GM23338 (cell line): ENCODE results near the gene CCDC38. TPM values are rescaled to one million over a fixed set of nuclear protein-coding genes. Genes with fewer than 3 reads are reported as not detected.

Source experiments
- ATAC-seq: fragments of 200-7000 bp; cut with Tn5 transposase; 3 replicates; pipeline ENCODE4 v1.9.1; 2020
- DNase-seq: peaks from one replicate; pipeline ENCODE4 v3.0.0-alpha.2; 2015; ENCODE audit warnings: low spot score
- H2AFZ ChIP-seq: fragments of 200-600 bp; sonication (generic); 2 replicates; pipeline ENCODE4 v1.8.0; 2016; ENCODE audit warnings: antibody characterized with exemption, mild to moderate bottlenecking, moderate library complexity
- H3F3A ChIP-seq: fragments of 200-600 bp; sonication (generic); replicated peaks from 2 replicates; pipeline ENCODE4 v1.8.0; 2017; ENCODE audit warnings: antibody characterized with exemption, mixed run types, low read depth
- H3K27ac ChIP-seq: fragments of 200-600 bp; sonication (generic); 2 replicates; pipeline ENCODE4 v1.6.1; 2016; ENCODE audit warnings: low read depth
- H3K27me3 ChIP-seq: fragments of 200-600 bp; sonication (generic); 2 replicates; pipeline ENCODE4 v1.8.0; 2016; ENCODE audit warnings: mild to moderate bottlenecking, mixed run types, moderate library complexity; ENCODE audit not compliant: insufficient read depth
- H3K36me3 ChIP-seq: fragments of 200-600 bp; sonication (generic); 2 replicates; pipeline ENCODE4 v1.8.0; 2016; ENCODE audit warnings: mild to moderate bottlenecking; ENCODE audit not compliant: insufficient read depth
- H3K4me1 ChIP-seq: fragments of 200-600 bp; sonication (generic); 2 replicates; pipeline ENCODE4 v1.8.0; 2016; ENCODE audit warnings: mild to moderate bottlenecking, moderate library complexity; ENCODE audit not compliant: insufficient read depth
- H3K4me2 ChIP-seq: fragments of 200-600 bp; sonication (generic); 2 replicates; pipeline ENCODE4 v1.7.1; 2017; ENCODE audit warnings: mixed run types
- H3K4me3 ChIP-seq: fragments of 200-600 bp; sonication (generic); 2 replicates; pipeline ENCODE4 v1.6.1; 2016; ENCODE audit warnings: mixed run types
- H3K79me2 ChIP-seq: fragments of 200-600 bp; sonication (generic); replicated peaks from 2 replicates; pipeline ENCODE4 v1.8.0; 2017; ENCODE audit warnings: mild to moderate bottlenecking; ENCODE audit not compliant: insufficient read depth
- H3K9me2 ChIP-seq: fragments of 200-600 bp; sonication (generic); 2 replicates; pipeline ENCODE4 v1.8.0; 2017; ENCODE audit not compliant: insufficient read depth
- H4K20me1 ChIP-seq: fragments of 200-600 bp; sonication (generic); replicated peaks from 2 replicates; pipeline ENCODE4 v1.8.0; 2017; ENCODE audit warnings: mild to moderate bottlenecking; ENCODE audit not compliant: insufficient read depth
- H3K27ac Mint-ChIP-seq: 2 replicates; pipeline ENCODE4 v1.8.0; 2020; ENCODE audit warnings: inconsistent platforms, mild to moderate bottlenecking, moderate library complexity, mixed read lengths
- H3K27me3 Mint-ChIP-seq: 3 replicates; pipeline ENCODE4 v1.8.0; 2022; ENCODE audit warnings: low read depth, mild to moderate bottlenecking, moderate library complexity, mixed read lengths, inconsistent platforms; ENCODE audit not compliant: insufficient read depth, poor library complexity
- H3K36me3 Mint-ChIP-seq: 3 replicates; pipeline ENCODE4 v1.8.0; 2021; ENCODE audit warnings: low read depth, mild to moderate bottlenecking, inconsistent platforms, moderate library complexity, mixed read lengths
- H3K4me1 Mint-ChIP-seq: 3 replicates; pipeline ENCODE4 v1.8.0; 2020; ENCODE audit warnings: mild to moderate bottlenecking, inconsistent platforms, mixed read lengths
- H3K4me3 Mint-ChIP-seq: 3 replicates; pipeline ENCODE4 v1.8.0; 2021; ENCODE audit warnings: moderate library complexity, mild to moderate bottlenecking, inconsistent platforms, mixed read lengths
- H3K9me3 Mint-ChIP-seq: 3 replicates; pipeline ENCODE4 v1.8.0; 2020; ENCODE audit warnings: moderate library complexity, mild to moderate bottlenecking, inconsistent platforms, mixed read lengths
- EZH2phosphoT487 ChIP-seq: fragments of 200-600 bp; sonication (generic); IDR thresholded peaks from one replicate; pipeline ENCODE4 v1.8.1; 2018; ENCODE audit warnings: antibody characterized with exemption; ENCODE audit not compliant: unreplicated experiment
- JUNB ChIP-seq: IDR thresholded peaks from one replicate; pipeline ENCODE4 v1.6.1; 2016; ENCODE audit warnings: antibody characterized with exemption; ENCODE audit not compliant: unreplicated experiment
- ZNF331 ChIP-seq: fragments of 250-450 bp; sonication (Bioruptor Pico); IDR thresholded peaks from 2 replicates; pipeline ENCODE4 v1.5.0; 2020; ENCODE audit warnings: low read depth, mild to moderate bottlenecking, moderate library complexity
- polyA plus RNA-seq: library from polyadenylated mRNA; unstranded; fragments of >200 nt; fragmentation: Nextera tagmentation; extraction: Ambion mirVana; gene quantifications from 2 replicates; pipeline ENCODE4 v1.2.1, GENCODE V29; 2016
- total RNA-seq: library from RNA; depleted of rRNA; stranded (reverse); fragments of >200 nt; shearing (Covaris generic); gene quantifications from 2 replicates; pipeline ENCODE4 v1.2.3, GENCODE V29; 2014
- TF ChIP-seq, protein P1 (sequence below): fragments of 250-450 bp; sonication (Bioruptor Pico); IDR thresholded peaks from 2 replicates; pipeline ENCODE4 v1.5.0; 2020; ENCODE audit warnings: mild to moderate bottlenecking, moderate library complexity
- TF ChIP-seq, protein P2 (sequence below): IDR thresholded peaks from one replicate; pipeline ENCODE4 v1.6.1; 2018; ENCODE audit warnings: antibody characterized with exemption; ENCODE audit not compliant: unreplicated experiment
- TF ChIP-seq, protein P3 (sequence below), 2 experiments: fragments of 200-600 bp in 1 of 2; sonication (generic) in 1 of 2; conservative IDR thresholded peaks; 2 replicates each; pipeline versions ENCODE4 v1.5.1 to v1.6.1; 2016 to 2017; ENCODE audit warnings: antibody characterized with exemption in 2 of 2, low read depth in 2 of 2, mild to moderate bottlenecking in 2 of 2, moderate library complexity in 1 of 2

Gene CCDC38
- total and polyA plus RNA-seq, 2 experiments from 2014 or later = not detected

DNA sequence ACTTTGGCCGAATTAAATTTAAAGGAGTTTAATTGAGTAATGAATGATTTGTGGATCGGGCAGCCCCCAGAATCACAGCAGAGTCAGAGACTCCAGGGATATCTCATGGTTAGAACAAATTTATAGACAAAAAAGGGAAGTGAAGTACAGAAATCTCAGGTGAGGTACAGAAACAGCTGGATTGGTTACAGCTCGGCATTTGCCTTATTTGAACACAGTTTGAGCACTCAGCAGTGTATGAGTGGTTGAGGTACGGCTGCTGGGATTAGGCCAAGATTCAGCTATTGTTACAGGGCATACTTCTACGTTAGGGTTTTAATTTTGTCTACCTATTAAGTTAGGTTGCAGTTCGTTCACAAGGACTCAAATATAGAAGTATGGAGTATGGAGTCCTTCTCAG, 23.3 kb downstream of the CCDC38 start:
- TF ChIP-seq JUNB = no peak
- TF ChIP-seq, protein P1, sequence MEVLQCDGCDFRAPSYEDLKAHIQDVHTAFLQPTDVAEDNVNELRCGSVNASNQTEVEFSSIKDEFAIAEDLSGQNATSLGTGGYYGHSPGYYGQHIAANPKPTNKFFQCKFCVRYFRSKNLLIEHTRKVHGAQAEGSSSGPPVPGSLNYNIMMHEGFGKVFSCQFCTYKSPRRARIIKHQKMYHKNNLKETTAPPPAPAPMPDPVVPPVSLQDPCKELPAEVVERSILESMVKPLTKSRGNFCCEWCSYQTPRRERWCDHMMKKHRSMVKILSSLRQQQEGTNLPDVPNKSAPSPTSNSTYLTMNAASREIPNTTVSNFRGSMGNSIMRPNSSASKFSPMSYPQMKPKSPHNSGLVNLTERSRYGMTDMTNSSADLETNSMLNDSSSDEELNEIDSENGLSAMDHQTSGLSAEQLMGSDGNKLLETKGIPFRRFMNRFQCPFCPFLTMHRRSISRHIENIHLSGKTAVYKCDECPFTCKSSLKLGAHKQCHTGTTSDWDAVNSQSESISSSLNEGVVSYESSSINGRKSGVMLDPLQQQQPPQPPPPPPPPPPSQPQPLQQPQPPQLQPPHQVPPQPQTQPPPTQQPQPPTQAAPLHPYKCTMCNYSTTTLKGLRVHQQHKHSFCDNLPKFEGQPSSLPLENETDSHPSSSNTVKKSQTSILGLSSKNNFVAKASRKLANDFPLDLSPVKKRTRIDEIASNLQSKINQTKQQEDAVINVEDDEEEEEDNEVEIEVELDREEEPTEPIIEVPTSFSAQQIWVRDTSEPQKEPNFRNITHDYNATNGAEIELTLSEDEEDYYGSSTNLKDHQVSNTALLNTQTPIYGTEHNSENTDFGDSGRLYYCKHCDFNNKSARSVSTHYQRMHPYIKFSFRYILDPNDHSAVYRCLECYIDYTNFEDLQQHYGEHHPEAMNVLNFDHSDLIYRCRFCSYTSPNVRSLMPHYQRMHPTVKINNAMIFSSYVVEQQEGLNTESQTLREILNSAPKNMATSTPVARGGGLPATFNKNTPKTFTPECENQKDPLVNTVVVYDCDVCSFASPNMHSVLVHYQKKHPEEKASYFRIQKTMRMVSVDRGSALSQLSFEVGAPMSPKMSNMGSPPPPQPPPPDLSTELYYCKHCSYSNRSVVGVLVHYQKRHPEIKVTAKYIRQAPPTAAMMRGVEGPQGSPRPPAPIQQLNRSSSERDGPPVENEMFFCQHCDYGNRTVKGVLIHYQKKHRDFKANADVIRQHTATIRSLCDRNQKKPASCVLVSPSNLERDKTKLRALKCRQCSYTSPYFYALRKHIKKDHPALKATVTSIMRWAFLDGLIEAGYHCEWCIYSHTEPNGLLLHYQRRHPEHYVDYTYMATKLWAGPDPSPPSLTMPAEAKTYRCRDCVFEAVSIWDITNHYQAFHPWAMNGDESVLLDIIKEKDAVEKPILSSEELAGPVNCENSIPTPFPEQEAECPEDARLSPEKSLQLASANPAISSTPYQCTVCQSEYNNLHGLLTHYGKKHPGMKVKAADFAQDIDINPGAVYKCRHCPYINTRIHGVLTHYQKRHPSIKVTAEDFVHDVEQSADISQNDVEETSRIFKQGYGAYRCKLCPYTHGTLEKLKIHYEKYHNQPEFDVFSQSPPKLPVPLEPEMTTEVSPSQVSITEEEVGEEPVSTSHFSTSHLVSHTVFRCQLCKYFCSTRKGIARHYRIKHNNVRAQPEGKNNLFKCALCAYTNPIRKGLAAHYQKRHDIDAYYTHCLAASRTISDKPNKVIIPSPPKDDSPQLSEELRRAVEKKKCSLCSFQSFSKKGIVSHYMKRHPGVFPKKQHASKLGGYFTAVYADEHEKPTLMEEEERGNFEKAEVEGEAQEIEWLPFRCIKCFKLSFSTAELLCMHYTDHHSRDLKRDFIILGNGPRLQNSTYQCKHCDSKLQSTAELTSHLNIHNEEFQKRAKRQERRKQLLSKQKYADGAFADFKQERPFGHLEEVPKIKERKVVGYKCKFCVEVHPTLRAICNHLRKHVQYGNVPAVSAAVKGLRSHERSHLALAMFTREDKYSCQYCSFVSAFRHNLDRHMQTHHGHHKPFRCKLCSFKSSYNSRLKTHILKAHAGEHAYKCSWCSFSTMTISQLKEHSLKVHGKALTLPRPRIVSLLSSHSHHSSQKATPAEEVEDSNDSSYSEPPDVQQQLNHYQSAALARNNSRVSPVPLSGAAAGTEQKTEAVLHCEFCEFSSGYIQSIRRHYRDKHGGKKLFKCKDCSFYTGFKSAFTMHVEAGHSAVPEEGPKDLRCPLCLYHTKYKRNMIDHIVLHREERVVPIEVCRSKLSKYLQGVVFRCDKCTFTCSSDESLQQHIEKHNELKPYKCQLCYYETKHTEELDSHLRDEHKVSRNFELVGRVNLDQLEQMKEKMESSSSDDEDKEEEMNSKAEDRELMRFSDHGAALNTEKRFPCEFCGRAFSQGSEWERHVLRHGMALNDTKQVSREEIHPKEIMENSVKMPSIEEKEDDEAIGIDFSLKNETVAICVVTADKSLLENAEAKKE (CRISPR knock-in tag) = no peak
- no peak for TF ChIP-seq ZNF331 (CRISPR knock-in tag)
- TF ChIP-seq EZH2phosphoT487 = no peak
- TF ChIP-seq, protein P2, sequence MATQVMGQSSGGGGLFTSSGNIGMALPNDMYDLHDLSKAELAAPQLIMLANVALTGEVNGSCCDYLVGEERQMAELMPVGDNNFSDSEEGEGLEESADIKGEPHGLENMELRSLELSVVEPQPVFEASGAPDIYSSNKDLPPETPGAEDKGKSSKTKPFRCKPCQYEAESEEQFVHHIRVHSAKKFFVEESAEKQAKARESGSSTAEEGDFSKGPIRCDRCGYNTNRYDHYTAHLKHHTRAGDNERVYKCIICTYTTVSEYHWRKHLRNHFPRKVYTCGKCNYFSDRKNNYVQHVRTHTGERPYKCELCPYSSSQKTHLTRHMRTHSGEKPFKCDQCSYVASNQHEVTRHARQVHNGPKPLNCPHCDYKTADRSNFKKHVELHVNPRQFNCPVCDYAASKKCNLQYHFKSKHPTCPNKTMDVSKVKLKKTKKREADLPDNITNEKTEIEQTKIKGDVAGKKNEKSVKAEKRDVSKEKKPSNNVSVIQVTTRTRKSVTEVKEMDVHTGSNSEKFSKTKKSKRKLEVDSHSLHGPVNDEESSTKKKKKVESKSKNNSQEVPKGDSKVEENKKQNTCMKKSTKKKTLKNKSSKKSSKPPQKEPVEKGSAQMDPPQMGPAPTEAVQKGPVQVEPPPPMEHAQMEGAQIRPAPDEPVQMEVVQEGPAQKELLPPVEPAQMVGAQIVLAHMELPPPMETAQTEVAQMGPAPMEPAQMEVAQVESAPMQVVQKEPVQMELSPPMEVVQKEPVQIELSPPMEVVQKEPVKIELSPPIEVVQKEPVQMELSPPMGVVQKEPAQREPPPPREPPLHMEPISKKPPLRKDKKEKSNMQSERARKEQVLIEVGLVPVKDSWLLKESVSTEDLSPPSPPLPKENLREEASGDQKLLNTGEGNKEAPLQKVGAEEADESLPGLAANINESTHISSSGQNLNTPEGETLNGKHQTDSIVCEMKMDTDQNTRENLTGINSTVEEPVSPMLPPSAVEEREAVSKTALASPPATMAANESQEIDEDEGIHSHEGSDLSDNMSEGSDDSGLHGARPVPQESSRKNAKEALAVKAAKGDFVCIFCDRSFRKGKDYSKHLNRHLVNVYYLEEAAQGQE = no peak
- TF ChIP-seq, protein P3, sequence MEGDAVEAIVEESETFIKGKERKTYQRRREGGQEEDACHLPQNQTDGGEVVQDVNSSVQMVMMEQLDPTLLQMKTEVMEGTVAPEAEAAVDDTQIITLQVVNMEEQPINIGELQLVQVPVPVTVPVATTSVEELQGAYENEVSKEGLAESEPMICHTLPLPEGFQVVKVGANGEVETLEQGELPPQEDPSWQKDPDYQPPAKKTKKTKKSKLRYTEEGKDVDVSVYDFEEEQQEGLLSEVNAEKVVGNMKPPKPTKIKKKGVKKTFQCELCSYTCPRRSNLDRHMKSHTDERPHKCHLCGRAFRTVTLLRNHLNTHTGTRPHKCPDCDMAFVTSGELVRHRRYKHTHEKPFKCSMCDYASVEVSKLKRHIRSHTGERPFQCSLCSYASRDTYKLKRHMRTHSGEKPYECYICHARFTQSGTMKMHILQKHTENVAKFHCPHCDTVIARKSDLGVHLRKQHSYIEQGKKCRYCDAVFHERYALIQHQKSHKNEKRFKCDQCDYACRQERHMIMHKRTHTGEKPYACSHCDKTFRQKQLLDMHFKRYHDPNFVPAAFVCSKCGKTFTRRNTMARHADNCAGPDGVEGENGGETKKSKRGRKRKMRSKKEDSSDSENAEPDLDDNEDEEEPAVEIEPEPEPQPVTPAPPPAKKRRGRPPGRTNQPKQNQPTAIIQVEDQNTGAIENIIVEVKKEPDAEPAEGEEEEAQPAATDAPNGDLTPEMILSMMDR (conservative IDR thresholded peaks at IDR 0.05; ENCODE audit: low read depth in 2 of 2) = no peak
- ATAC-seq (no peak), DNase-seq (no peak)
- Histone ChIP-seq H3F3A (no peaks in the 10 kb centered on the region), H3K4me1 (no peaks in the 10 kb centered on the region), H3K36me3 (no peaks in the 10 kb centered on the region), H3K27ac (no peak overlapping the region), H3K27me3 (no peaks in the 10 kb centered on the region), H3K79me2 (no peaks in the 10 kb centered on the region), H4K20me1 (no peaks in the 10 kb centered on the region), H3K9me2 (no peaks in the 10 kb centered on the region), H2AFZ (peak overlapping the region; percentile 12), H3K4me2 (no peak overlapping the region), H3K4me3 (no peak overlapping the region)
- no peaks in the 10 kb centered on the region for H3K4me1 Mint-ChIP-seq
- H3K4me3 Mint-ChIP-seq = no peak overlapping the region
- no peaks in the 10 kb centered on the region for H3K36me3 Mint-ChIP-seq
- no peak overlapping the region for H3K27ac Mint-ChIP-seq
- H3K27me3 Mint-ChIP-seq = peaks cover 6% of the 10 kb centered on the region
- H3K9me3 Mint-ChIP-seq = peaks cover 3% of the 10 kb centered on the region; the same call in 1 of the 3 replicates
